HG02610 (cell line): ENCODE results near the gene LUZP4.
"Not testable (repeated sequence)": the region's sequence is repeated elsewhere in the genome, so short reads cannot be mapped to it uniquely, and the experiment has no call there.

Source experiments
- ATAC-seq: cut with Tn5 transposase; IDR thresholded peaks from one replicate; pipeline ENCODE4 v1.9.1; 2021; ENCODE audit warnings: mild to moderate bottlenecking, moderate library complexity; ENCODE audit not compliant: unreplicated experiment

LUZP4 gene

DNA sequence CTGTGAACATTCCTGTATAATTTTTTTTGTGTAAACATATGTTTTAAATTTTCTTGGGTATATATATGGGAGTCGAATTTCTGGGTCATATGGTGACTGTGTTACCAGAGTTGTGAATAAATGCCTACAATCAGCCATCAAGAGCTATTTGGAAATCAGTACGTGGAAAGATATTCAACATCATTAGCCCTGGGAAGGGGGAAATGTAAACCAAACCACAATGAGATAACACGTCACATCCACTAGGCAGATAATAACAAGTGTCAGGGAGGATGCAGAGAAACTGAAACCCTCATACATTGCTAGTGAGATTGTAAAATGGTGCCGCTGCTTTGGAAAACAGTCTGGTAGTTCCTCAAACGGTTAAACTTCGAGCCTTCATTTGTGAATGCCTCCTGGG, 43.9 kb downstream of the LUZP4 start:
- no peak for ATAC-seq

GRCh38 chrX:115337491-115338144, 48.1 kb downstream of the LUZP4 start:
- ATAC-seq: no peak

DNA sequence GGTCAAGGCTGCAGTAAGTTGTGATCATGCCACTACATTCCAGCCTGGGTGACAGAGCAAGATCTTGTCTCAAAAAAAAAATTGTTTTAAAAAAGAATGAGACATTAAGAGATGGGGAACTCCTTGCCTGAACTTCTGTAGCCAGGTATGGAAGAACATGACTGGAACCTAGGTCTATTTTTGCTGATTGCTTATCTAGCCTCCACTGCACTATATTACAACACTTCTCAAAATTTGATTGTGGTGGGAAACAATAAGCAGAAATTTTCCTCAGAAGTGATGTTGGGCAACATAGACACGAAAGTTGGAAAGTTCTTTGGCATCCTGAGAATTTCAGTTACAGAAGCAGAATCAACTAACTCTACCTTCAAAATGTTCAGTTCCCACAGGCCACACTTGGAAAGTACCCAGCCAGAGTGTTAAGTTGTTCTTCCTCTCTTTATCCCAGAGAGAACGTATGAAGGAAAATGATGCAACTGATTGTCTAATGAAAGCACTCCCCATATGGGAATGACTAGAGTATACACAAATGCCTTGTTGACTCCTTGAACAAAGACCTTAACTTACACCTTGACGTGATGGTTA, 50.0 kb downstream of the LUZP4 start:
- no peak for ATAC-seq

DNA sequence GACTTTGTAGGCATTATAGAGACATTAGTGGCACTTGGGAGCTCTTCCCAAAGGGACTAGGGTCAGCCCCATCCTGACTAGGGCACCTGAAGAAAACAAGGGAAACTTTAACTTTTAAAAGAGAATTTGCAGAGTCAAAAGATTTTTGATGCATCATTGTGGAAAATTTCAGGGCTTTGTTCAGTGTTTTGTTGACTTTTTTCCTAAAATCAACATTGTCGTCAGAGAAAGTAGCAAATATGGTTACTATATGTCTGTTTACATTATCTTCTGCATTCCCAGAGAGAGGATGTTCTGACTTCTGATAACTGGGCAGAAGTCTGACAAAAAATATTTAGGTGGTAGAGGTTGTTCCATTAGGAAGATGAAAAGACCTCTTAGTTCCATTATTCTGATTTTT, 51.9 kb downstream of the LUZP4 start:
- ATAC-seq: no peak

- ATAC-seq: no peak
Observed at GRCh38 chrX:115344885-115345614, 55.5 kb downstream of the LUZP4 start.

GRCh38 chrX:115345615-115346014, 56.1 kb downstream of the LUZP4 start:
- ATAC-seq: no peak

GRCh38 chrX:115346738-115347137, 57.2 kb downstream of the LUZP4 start:
- not testable (repeated sequence) for ATAC-seq

- ATAC-seq: no peak
Observed at GRCh38 chrX:115348446-115349225, 59.1 kb downstream of the LUZP4 start.

DNA sequence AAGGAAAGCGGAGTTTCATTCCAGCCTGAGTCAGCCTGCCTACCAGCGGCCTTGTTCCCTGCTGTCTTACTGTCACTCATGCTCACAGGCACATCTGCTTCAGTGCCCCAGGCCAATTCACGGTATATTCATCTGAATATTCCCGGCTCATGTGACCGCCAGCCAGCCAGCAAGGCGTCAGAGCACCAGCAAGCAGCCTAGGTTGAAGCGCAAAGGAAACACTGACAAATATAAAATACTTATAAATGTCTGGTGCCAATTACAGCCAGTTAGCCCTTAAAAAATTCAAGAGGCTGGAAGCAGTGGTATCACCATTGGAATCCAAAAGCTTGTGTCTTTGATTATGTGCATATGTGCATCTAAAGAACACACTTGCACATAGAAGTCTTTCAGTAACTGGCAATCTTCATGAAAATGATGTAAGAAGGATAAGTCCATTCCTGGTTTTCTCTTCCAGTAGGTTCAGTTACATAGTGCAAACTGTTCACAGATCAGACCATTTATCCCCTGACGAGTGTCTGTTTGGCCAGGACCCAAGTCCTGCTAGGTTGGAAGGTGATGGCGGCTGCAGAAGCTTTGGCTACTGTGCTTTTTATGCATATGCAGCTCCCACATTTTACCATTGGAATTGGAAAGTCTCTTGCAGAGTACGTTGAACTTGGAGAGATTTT, 61.3 kb downstream of the LUZP4 start:
- ATAC-seq: no peak

GRCh38 chrX:115356369-115356768, 66.9 kb downstream of the LUZP4 start:
- ATAC-seq: no peak
